Kidney epithelial cell (primary cell): ENCODE results near the gene CXCR3. TPM values are rescaled to one million over a fixed set of nuclear protein-coding genes. Genes with fewer than 3 reads are reported as not detected.
"Not testable (repeated sequence)": the region's sequence is repeated elsewhere in the genome, so short reads cannot be mapped to it uniquely, and the experiment has no call there.

Source experiments
- DNase-seq: peaks from one replicate; pipeline ENCODE4 v3.0.0-alpha.2; 2010; ENCODE audit warnings: low read depth
- H3K27me3 ChIP-seq: 2 replicates; pipeline ENCODE4 v1.6.0; 2011; ENCODE audit warnings: low read length; ENCODE audit not compliant: control insufficient read depth, insufficient read depth
- H3K36me3 ChIP-seq: 2 replicates; pipeline ENCODE4 v1.5.1; 2011; ENCODE audit warnings: low read length; ENCODE audit not compliant: control insufficient read depth, insufficient read depth
- H3K4me3 ChIP-seq: 2 replicates; pipeline ENCODE4 v1.5.1; 2011; ENCODE audit warnings: low read depth, mild to moderate bottlenecking, control low read depth, low read length
- total RNA-seq: library from RNA; depleted of rRNA; stranded (reverse); fragments of >200 nt; gene quantifications from 2 replicates; pipeline ENCODE4 v1.2.3, GENCODE V29; 2015
- TF ChIP-seq, protein P1 (sequence below): IDR thresholded peaks from 2 replicates; pipeline ENCODE4 v1.5.1; 2011; ENCODE audit warnings: mild to moderate bottlenecking, moderate library complexity, low read length, control low read depth, inconsistent platforms; ENCODE audit not compliant: insufficient read depth, poor library complexity, severe bottlenecking

Gene CXCR3
- total RNA-seq, 1 donor from 2014 or later: not detected

GRCh38 chrX:71618787-71619186 is 476 bp upstream of the CXCR3 start:
- H3K4me3 ChIP-seq: no peak overlapping the region
- no peaks in the 10 kb centered on the region for H3K36me3 ChIP-seq
- no peak for DNase-seq
- TF ChIP-seq, protein P1, sequence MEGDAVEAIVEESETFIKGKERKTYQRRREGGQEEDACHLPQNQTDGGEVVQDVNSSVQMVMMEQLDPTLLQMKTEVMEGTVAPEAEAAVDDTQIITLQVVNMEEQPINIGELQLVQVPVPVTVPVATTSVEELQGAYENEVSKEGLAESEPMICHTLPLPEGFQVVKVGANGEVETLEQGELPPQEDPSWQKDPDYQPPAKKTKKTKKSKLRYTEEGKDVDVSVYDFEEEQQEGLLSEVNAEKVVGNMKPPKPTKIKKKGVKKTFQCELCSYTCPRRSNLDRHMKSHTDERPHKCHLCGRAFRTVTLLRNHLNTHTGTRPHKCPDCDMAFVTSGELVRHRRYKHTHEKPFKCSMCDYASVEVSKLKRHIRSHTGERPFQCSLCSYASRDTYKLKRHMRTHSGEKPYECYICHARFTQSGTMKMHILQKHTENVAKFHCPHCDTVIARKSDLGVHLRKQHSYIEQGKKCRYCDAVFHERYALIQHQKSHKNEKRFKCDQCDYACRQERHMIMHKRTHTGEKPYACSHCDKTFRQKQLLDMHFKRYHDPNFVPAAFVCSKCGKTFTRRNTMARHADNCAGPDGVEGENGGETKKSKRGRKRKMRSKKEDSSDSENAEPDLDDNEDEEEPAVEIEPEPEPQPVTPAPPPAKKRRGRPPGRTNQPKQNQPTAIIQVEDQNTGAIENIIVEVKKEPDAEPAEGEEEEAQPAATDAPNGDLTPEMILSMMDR: no peak
- no peaks in the 10 kb centered on the region for H3K27me3 ChIP-seq

DNA sequence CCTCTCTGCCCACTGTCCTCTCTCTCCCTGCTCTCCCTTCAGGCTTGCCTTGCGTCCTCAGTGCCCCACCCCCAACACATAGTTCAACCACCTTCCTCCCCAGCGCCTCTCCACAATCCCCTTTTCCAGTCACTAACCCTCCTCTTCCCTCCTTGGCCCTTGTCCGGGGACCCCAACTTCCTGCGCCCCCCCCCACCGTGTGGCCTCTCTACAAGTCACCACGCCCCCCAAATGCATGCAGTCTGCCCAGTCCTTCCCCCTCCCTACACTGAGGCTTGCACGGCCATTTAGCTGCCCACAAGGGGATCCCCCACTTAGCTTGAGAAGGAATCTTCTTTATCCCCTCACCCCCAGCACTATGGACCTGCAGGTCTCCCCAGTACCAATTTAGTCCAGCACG is 569 bp downstream of the CXCR3 start:
- no peak overlapping the region for H3K4me3 ChIP-seq
- TF ChIP-seq, protein P1: no peak
- H3K27me3 ChIP-seq: no peaks in the 10 kb centered on the region
- DNase-seq: no peak
- no peaks in the 10 kb centered on the region for H3K36me3 ChIP-seq

DNA sequence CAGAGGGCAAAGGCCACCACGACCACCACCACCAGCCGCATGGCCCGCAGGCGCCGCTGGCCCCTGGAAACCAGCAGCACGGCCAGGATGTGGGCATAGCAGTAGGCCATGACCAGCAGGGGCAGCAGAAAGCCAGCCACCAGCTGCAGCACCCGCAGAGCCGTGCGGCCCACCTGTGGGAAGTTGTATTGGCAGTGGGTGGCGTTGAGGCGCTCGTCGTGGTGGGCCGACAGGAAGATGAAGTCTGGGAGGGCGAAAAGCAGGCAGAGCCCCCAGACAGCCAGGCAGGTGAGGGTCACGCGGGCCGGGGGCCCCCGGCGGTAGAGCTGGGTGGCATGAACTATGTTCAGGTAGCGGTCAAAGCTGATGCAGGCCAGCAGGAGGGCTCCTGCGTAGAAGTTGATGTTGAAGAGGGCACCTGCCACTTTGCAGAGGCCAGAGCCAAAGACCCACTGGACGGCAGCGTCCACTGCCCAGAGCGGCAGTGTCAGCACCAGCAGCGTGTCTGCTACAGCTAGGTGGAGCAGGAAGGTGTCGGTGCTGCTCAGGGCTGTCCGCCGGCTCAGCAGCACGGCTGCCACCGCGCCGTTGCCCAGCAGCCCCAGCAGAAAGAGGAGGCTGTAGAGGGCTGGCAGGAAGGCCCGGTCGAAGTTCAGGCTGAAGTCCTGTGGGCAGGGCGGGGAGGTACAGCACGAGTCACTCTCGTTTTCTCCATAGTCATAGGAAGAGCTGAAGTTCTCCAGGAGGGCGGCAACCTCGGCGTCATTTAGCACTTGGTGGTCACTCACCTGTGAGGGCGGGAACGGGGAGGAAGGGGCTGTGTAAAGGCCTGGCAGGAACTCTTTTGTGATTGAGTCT is 1.4 kb downstream of the CXCR3 start:
- TF ChIP-seq, protein P1: no peak
- H3K36me3 ChIP-seq: no peaks in the 10 kb centered on the region
- no peaks in the 10 kb centered on the region for H3K27me3 ChIP-seq
- DNase-seq: no peak
- no peak overlapping the region for H3K4me3 ChIP-seq

GRCh38 chrX:71615954-71616353 is 2.4 kb downstream of the CXCR3 start:
- no peak overlapping the region for H3K4me3 ChIP-seq
- H3K27me3 ChIP-seq: no peaks in the 10 kb centered on the region
- no peaks in the 10 kb centered on the region for H3K36me3 ChIP-seq
- no peak for DNase-seq
- TF ChIP-seq, protein P1: no peak

DNA sequence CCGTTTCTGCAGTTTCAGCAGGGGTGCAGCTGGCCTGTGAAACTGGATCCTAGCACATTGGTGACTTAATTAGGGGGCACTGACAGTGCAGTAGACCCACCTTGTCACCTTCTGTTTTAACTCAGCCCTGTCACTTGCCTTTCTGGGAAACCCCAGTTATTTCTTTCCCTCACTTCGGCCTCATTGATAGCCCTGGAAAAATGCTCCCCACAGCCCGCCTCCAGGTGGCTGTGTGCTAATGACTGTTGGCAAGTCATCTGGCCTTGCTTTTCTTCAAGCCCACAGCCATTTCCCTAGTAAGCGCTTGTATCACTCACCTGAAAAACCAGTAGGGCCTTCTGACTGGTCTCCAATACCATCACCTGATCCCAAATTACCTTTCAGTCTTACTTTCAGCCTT is 3.3 kb downstream of the CXCR3 start:
- DNase-seq: no peak
- H3K36me3 ChIP-seq: peaks cover 1% of the 10 kb centered on the region
- TF ChIP-seq, protein P1: no peak
- no peaks in the 10 kb centered on the region for H3K27me3 ChIP-seq
- no peak overlapping the region for H3K4me3 ChIP-seq

DNA sequence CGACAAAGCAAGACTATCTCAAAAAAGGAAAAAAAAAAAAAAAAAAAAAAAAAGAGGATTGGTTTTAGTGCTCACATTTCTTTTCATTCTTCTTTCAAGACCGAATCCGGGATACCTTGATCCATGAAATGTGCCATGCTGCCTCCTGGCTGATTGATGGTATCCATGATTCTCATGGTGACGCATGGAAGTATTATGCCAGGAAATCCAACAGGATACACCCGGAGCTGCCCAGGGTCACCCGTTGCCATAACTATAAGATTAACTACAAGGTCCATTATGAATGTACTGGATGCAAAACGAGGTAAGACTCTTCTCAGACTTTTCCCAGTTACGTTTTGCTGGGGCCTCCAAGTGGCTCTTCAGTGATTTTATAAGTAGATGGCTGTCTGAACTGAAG is 6.1 kb downstream of the CXCR3 start:
- Histone ChIP-seq H3K4me3 (no peak overlapping the region), H3K36me3 (peaks cover 1% of the 10 kb centered on the region), H3K27me3 (no peaks in the 10 kb centered on the region)
- TF ChIP-seq, protein P1: no peak
- DNase-seq: no peak

DNA sequence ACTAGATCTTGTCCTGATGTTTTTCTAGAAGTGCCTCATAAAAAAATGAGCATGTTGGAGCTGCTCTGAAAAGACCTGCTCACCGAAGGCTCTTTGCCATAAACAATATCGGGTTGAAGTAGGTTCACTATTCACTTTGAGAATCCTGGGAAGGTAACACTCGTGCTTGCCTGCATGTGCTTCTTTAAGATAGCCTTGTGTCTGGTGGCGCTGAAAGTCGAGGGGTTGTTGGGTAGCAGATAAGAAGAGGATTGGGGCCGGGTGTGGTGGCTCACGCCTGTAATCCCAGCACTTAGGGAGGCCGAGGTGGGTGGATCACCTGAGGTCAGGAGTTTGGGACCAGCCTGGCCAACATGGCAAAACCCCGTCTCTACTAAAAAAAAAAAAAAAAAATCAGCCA is 6.6 kb downstream of the CXCR3 start:
- not testable (repeated sequence) for H3K36me3 ChIP-seq, H3K27me3 ChIP-seq, H3K4me3 ChIP-seq, DNase-seq
